GM19240 (cell line): ENCODE data around the gene CP.
"Not testable (repeated sequence)": the region's sequence is repeated elsewhere in the genome, so short reads cannot be mapped to it uniquely, and the experiment has no call there.

Source experiments
- DNase-seq: peaks from one replicate; pipeline ENCODE4 v3.0.0; 2011; ENCODE audit warnings: low spot score; ENCODE audit not compliant: insufficient read length

The CP gene

GRCh38 chr3:149221783-149222517 is at the start of gene CP:
CP (minus strand) TSS chr3:149221829; CDS start chr3:149221792, 37 bp downstream.
- no peak for DNase-seq

- no peak for DNase-seq
Observed at GRCh38 chr3:149270180-149270579, 48.6 kb upstream of the CP start.

- no peak for DNase-seq
Observed at GRCh38 chr3:149269687-149270086, 48.1 kb upstream of the CP start.

- no peak for DNase-seq
Observed at GRCh38 chr3:149267565-149267964, 45.9 kb upstream of the CP start.

- DNase-seq = no peak
Observed at GRCh38 chr3:149266736-149267135, 45.1 kb upstream of the CP start.

- DNase-seq = no peak
Observed at GRCh38 chr3:149263856-149264255, 42.2 kb upstream of the CP start.

GRCh38 chr3:149258714-149259113 is 37.1 kb upstream of the CP start:
- no peak for DNase-seq

GRCh38 chr3:149258298-149258697 is 36.7 kb upstream of the CP start:
- DNase-seq = no peak

GRCh38 chr3:149252272-149252671 is 30.6 kb upstream of the CP start:
- no peak for DNase-seq

- DNase-seq = no peak
Observed at GRCh38 chr3:149251186-149251585, 29.6 kb upstream of the CP start.

GRCh38 chr3:149247929-149248691 is 26.5 kb upstream of the CP start:
- DNase-seq = no peak

GRCh38 chr3:149247008-149247710 is 25.5 kb upstream of the CP start:
- DNase-seq = no peak

- DNase-seq = no peak
Observed at GRCh38 chr3:149245738-149246451, 24.3 kb upstream of the CP start.

- DNase-seq = no peak
Observed at GRCh38 chr3:149243540-149243939, 21.9 kb upstream of the CP start.

- no peak for DNase-seq
Observed at GRCh38 chr3:149239357-149239936, 17.8 kb upstream of the CP start.

GRCh38 chr3:149238268-149238667 is 16.6 kb upstream of the CP start:
- not testable (repeated sequence) for DNase-seq

GRCh38 chr3:149235599-149236424 is 14.2 kb upstream of the CP start:
- DNase-seq = no peak

GRCh38 chr3:149234671-149235245 is 13.1 kb upstream of the CP start:
- DNase-seq = no peak

- no peak for DNase-seq
Observed at GRCh38 chr3:149233323-149233722, 11.7 kb upstream of the CP start.

GRCh38 chr3:149231871-149232270 is 10.2 kb upstream of the CP start:
- no peak for DNase-seq
